GM12891 (cell line): ENCODE data around the gene KIAA1614.

ENCODE experiments used
- POLR2A ChIP-seq: IDR thresholded peaks from 2 replicates; pipeline ENCODE4 v1.6.1; 2011; ENCODE audit warnings: low read depth, low read length, control low read depth
- POLR2AphosphoS5 ChIP-seq: IDR thresholded peaks from 2 replicates; pipeline ENCODE4 v1.6.1; 2011; ENCODE audit warnings: low read depth, low read length, control low read depth
- POU2F2 ChIP-seq: IDR thresholded peaks from 2 replicates; pipeline ENCODE4 v1.6.1; 2011; ENCODE audit warnings: low read depth, mild to moderate bottlenecking, control low read depth, low read length, moderate library complexity
- TAF1 ChIP-seq: IDR thresholded peaks from 2 replicates; pipeline ENCODE4 v1.6.1; 2011; ENCODE audit warnings: low read depth, low read length, control low read depth

GRCh38 chr1:180892272-180892671, 20.4 kb upstream of the KIAA1614 start:
- TF ChIP-seq POU2F2 = no peak
- TF ChIP-seq POLR2AphosphoS5 = no peak
- TF ChIP-seq POLR2A = no peak
- no peak for TF ChIP-seq TAF1
